WTC11 (cell line): ENCODE measurements around the gene ERC2. TPM values are rescaled to one million over a fixed set of nuclear protein-coding genes. Genes with fewer than 3 reads are reported as not detected.

Source experiments
- ATAC-seq: fragments of 200-7000 bp; cut with Tn5 transposase; 2 replicates; pipeline ENCODE4 v1.10.0; 2021; ENCODE audit warnings: mild to moderate bottlenecking, moderate library complexity
- CTCF ChIA-PET: fragments of 300-600 bp; sonication (Branson Sonifier 250); formaldehyde crosslinking; loops from one replicate; lab custom pipeline; 2021; ENCODE audit warnings: antibody characterized with exemption; lab: Charles Lee
- POLR2A ChIA-PET: fragments of 350-600 bp; sonication (Branson Sonifier 250); formaldehyde crosslinking; loops from one replicate; lab custom pipeline; 2021; ENCODE audit warnings: antibody characterized with exemption; lab: Charles Lee
- DNase-seq: peaks from one replicate; pipeline ENCODE4 v3.0.0; 2021; ENCODE audit warnings: low spot score
- H3K27ac Mint-ChIP-seq: 2 replicates; pipeline ENCODE4 v1.8.0; 2021; ENCODE audit warnings: mixed read lengths
- H3K27me3 Mint-ChIP-seq: 2 replicates; pipeline ENCODE4 v1.8.0; 2021; ENCODE audit warnings: low read depth, mild to moderate bottlenecking, moderate library complexity, mixed read lengths
- H3K36me3 Mint-ChIP-seq: 2 replicates; pipeline ENCODE4 v1.8.0; 2021; ENCODE audit warnings: mixed read lengths
- H3K4me1 Mint-ChIP-seq: 2 replicates; pipeline ENCODE4 v1.8.0; 2022; ENCODE audit warnings: mixed read lengths
- H3K4me3 Mint-ChIP-seq: 2 replicates; pipeline ENCODE4 v1.8.0; 2021; ENCODE audit warnings: mild to moderate bottlenecking, moderate library complexity, mixed read lengths
- H3K9me3 Mint-ChIP-seq: 2 replicates; pipeline ENCODE4 v1.8.0; 2021; ENCODE audit warnings: mixed read lengths
- ELF4 ChIP-seq: sonication (generic); formaldehyde crosslinking; IDR thresholded peaks from 2 replicates; pipeline ENCODE4 v1.8.1; 2022; ENCODE audit warnings: low read depth, mild to moderate bottlenecking, moderate library complexity, missing genetic modification reagents
- ESRRA ChIP-seq: sonication (generic); formaldehyde crosslinking; IDR thresholded peaks from 2 replicates; pipeline ENCODE4 v1.8.1; 2022; ENCODE audit warnings: mild to moderate bottlenecking, missing genetic modification reagents, borderline replicate concordance
- FOXK1 ChIP-seq: sonication (generic); formaldehyde crosslinking; IDR thresholded peaks from 2 replicates; pipeline ENCODE4 v1.8.0; 2022; ENCODE audit warnings: mild to moderate bottlenecking, moderate library complexity, missing genetic modification reagents
- HMGXB4 ChIP-seq: sonication (generic); formaldehyde crosslinking; IDR thresholded peaks from 2 replicates; pipeline ENCODE4 v1.8.1; 2023; ENCODE audit warnings: mild to moderate bottlenecking, moderate library complexity, missing genetic modification reagents
- JUN ChIP-seq: sonication (generic); formaldehyde crosslinking; IDR thresholded peaks from 2 replicates; pipeline ENCODE4 v1.8.0; 2023; ENCODE audit warnings: mild to moderate bottlenecking, missing genetic modification reagents
- NR1H2 ChIP-seq: sonication (generic); formaldehyde crosslinking; IDR thresholded peaks from 2 replicates; pipeline ENCODE4 v1.9.0; 2021; ENCODE audit warnings: mild to moderate bottlenecking, moderate library complexity, missing genetic modification reagents
- OVOL2 ChIP-seq: fragments of 250-450 bp; sonication (Bioruptor Pico); IDR thresholded peaks from 2 replicates; pipeline ENCODE4 v1.9.0; 2021; ENCODE audit warnings: mild to moderate bottlenecking, borderline replicate concordance
- TCF7 ChIP-seq: sonication (generic); formaldehyde crosslinking; IDR thresholded peaks from 2 replicates; pipeline ENCODE4 v1.8.0; 2022; ENCODE audit warnings: mild to moderate bottlenecking, low read depth, missing genetic modification reagents, moderate library complexity
- TEAD1 ChIP-seq: sonication (generic); formaldehyde crosslinking; IDR thresholded peaks from 2 replicates; pipeline ENCODE4 v1.8.0; 2022; ENCODE audit warnings: mild to moderate bottlenecking, missing genetic modification reagents
- ZBTB21 ChIP-seq: sonication (generic); formaldehyde crosslinking; IDR thresholded peaks from 2 replicates; pipeline ENCODE4 v1.8.1; 2023; ENCODE audit warnings: mild to moderate bottlenecking, missing genetic modification reagents, borderline replicate concordance
- ZBTB43 ChIP-seq: sonication (generic); formaldehyde crosslinking; IDR thresholded peaks from 2 replicates; pipeline ENCODE4 v1.8.1; 2023; ENCODE audit warnings: mild to moderate bottlenecking, missing genetic modification reagents
- ZNF138 ChIP-seq: sonication (generic); formaldehyde crosslinking; conservative IDR thresholded peaks from 2 replicates; pipeline ENCODE4 v1.8.1; 2022; ENCODE audit warnings: mild to moderate bottlenecking, moderate library complexity, missing genetic modification reagents
- ZNF219 ChIP-seq: sonication (generic); formaldehyde crosslinking; IDR thresholded peaks from 2 replicates; pipeline ENCODE4 v1.8.0; 2023; ENCODE audit warnings: missing genetic modification reagents, mild to moderate bottlenecking, borderline replicate concordance
- ZNF396 ChIP-seq: fragments of 250-450 bp; sonication (Bioruptor Pico); IDR thresholded peaks from 2 replicates; pipeline ENCODE4 v1.8.0; 2021; ENCODE audit warnings: mild to moderate bottlenecking, moderate library complexity, borderline replicate concordance
- ZNF532 ChIP-seq: fragments of 250-450 bp; sonication (Bioruptor Pico); IDR thresholded peaks from 2 replicates; pipeline ENCODE4 v1.9.0; 2021; ENCODE audit warnings: mild to moderate bottlenecking, borderline replicate concordance
- total RNA-seq: library from RNA; stranded (reverse); gene quantifications from 3 replicates; pipeline ENCODE4 v1.2.3, GENCODE V29; 2021
- TF ChIP-seq, protein P1 (sequence below): fragments of 250-450 bp; sonication (Bioruptor Pico); conservative IDR thresholded peaks from 2 replicates; pipeline ENCODE4 v1.9.0; 2021; ENCODE audit warnings: mild to moderate bottlenecking
- TF ChIP-seq, protein P2 (sequence below): sonication (generic); formaldehyde crosslinking; IDR thresholded peaks from 2 replicates; pipeline ENCODE4 v1.8.1; 2023; ENCODE audit warnings: mild to moderate bottlenecking, missing genetic modification reagents, moderate library complexity

The ERC2 gene
- total RNA-seq, 1 experiment from 2014 or later = 23.5 TPM

DNA sequence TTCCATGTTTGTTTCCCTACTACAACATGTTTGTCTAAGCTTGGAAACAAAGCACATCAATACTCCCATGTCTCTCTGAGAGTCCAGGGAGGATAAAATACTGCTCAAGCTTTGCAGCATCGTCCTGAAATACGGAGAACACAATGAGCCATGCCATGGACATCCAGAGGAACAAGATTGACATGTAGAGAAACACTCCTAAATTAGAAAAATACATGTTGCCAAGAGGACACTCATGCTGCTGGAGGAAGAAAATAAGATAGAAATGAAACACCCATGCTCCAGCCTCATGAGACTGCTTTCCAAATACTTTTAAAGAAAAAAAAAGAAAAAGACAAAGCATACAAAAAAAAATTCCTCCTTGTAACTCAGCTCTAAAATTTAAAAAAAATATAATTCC is 387.0 kb downstream of the ERC2 start (continued):
- no peak for TF ChIP-seq ZBTB43 (CRISPR knock-in tag)
- TF ChIP-seq, protein P1, sequence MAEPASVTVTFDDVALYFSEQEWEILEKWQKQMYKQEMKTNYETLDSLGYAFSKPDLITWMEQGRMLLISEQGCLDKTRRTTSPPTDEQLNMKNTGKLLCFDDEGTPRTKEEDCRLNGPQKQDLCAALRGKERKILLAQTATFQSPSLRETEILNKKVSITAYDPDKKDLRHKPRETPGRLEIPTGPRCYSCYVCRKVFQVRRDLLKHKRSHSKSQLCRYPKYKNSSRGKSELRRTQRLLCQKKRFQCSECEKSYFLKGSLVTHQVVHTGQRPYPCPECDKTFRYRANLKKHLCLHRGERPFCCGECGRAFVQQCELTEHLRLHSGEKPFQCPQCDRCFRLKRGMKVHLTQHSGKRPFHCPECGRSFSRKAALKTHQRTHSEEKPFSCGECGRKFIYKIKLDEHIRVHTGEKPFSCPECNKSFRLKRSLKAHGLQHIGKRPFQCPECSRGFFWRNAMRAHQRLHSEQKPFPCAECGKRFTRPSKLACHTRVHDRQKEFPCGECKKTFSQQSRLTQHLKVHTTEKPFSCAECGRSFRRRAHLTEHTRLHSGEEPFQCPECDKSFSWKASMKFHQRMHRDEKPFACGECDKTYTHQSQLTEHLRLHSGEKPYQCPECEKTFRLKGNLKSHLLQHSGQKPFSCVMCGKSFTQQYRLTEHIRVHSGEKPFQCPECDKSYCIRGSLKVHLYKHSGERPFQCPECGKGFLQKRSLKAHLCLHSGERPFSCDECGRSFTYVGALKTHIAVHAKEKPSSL (CRISPR knock-in tag) = no peak
- no peak for TF ChIP-seq JUN (CRISPR knock-in tag)
- no peak for TF ChIP-seq ZNF532 (CRISPR knock-in tag)
- no peak for TF ChIP-seq ESRRA (CRISPR knock-in tag)
- TF ChIP-seq NR1H2 = no peak
- no peak for TF ChIP-seq FOXK1 (CRISPR knock-in tag)
- TF ChIP-seq HMGXB4 (CRISPR knock-in tag) = no peak
- TF ChIP-seq OVOL2 (CRISPR knock-in tag) = no peak

DNA sequence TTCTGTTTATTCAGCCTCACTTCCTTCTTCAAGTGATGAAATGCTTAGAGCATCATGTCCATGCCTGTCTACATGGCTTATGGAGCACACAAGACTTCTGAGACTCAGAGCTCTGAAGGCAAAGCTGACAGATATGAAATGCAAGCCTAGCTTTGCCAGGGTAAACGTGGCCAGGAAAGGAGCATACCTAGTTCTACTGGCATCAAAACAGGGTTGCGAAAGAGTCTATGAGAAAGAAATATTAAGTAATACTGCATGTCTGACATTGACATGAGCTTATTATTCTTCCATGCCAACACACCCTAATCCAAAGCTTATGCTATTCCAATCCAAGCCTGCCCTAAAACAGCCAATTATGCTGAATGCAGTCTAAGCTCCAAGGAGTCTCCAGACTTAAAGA is 391.5 kb downstream of the ERC2 start:
- ChIA-PET CTCF (no interaction called here), POLR2A (no interaction called here)
- Mint-ChIP-seq H3K27me3 (no peaks in the 10 kb centered on the region), H3K4me3 (no peak overlapping the region), H3K36me3 (no peaks in the 10 kb centered on the region), H3K9me3 (no peaks in the 10 kb centered on the region), H3K4me1 (peaks cover 7% of the 10 kb centered on the region), H3K27ac (no peak overlapping the region)
- no peak for TF ChIP-seq ZBTB21 (CRISPR knock-in tag)
- DNase-seq (no peak), ATAC-seq (no peak)

- no peaks in the 10 kb centered on the region for H3K36me3 Mint-ChIP-seq
- H3K4me3 Mint-ChIP-seq = no peak overlapping the region
- ChIA-PET POLR2A (no interaction called here), CTCF (no interaction called here)
- no peak overlapping the region for H3K27ac Mint-ChIP-seq
- no peaks in the 10 kb centered on the region for H3K27me3 Mint-ChIP-seq
- H3K9me3 Mint-ChIP-seq = no peaks in the 10 kb centered on the region
- DNase-seq = no peak
- ATAC-seq = no peak
- H3K4me1 Mint-ChIP-seq = peaks cover 7% of the 10 kb centered on the region
- no peak for TF ChIP-seq ELF4 (CRISPR knock-in tag)
- no peak for TF ChIP-seq TCF7
- no peak for TF ChIP-seq ESRRA (CRISPR knock-in tag)
- no peak for TF ChIP-seq ZBTB21 (CRISPR knock-in tag)
- no peak for TF ChIP-seq OVOL2 (CRISPR knock-in tag)
- no peak for TF ChIP-seq FOXK1 (CRISPR knock-in tag)
- TF ChIP-seq TEAD1 = no peak
- TF ChIP-seq ZNF219 (CRISPR knock-in tag) = no peak
- TF ChIP-seq, protein P1 (CRISPR knock-in tag) = no peak
- no peak for TF ChIP-seq ZNF396 (CRISPR knock-in tag)
- TF ChIP-seq, protein P2, sequence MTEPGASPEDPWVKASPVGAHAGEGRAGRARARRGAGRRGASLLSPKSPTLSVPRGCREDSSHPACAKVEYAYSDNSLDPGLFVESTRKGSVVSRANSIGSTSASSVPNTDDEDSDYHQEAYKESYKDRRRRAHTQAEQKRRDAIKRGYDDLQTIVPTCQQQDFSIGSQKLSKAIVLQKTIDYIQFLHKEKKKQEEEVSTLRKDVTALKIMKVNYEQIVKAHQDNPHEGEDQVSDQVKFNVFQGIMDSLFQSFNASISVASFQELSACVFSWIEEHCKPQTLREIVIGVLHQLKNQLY (CRISPR knock-in tag) = no peak
- no peak for TF ChIP-seq ZNF138 (CRISPR knock-in tag)
- TF ChIP-seq ZBTB43 (CRISPR knock-in tag) = no peak
Measured at GRCh38 chr3:56075089-56075488, 393.2 kb downstream of the ERC2 start.
